Caki2 (cell line): ENCODE measurements around the gene LRRC27. TPM values are rescaled to one million over a fixed set of nuclear protein-coding genes. Genes with fewer than 3 reads are reported as not detected.

Source experiments
- DNase-seq: peaks from one replicate; pipeline ENCODE4 v3.0.0-alpha.2; 2015; ENCODE audit warnings: low read depth
- in situ Hi-C: cut with HindIII; loops from 2 replicates; pipeline ENCODE4 v1.10.0; 2016; ENCODE audit warnings: low sequenced_read_pairs, low pct_unique_long_range_greater_than_20kb, mixed read lengths
- total RNA-seq: library from RNA; depleted of rRNA; stranded (reverse); fragments of >200 nt; shearing (Covaris generic); gene quantifications from 2 replicates; pipeline ENCODE4 v1.2.3, GENCODE V29; 2014; ENCODE audit warnings: low replicate concordance

The LRRC27 gene
- total RNA-seq, 1 experiment from 2014 or later, result 13.6 TPM

DNA sequence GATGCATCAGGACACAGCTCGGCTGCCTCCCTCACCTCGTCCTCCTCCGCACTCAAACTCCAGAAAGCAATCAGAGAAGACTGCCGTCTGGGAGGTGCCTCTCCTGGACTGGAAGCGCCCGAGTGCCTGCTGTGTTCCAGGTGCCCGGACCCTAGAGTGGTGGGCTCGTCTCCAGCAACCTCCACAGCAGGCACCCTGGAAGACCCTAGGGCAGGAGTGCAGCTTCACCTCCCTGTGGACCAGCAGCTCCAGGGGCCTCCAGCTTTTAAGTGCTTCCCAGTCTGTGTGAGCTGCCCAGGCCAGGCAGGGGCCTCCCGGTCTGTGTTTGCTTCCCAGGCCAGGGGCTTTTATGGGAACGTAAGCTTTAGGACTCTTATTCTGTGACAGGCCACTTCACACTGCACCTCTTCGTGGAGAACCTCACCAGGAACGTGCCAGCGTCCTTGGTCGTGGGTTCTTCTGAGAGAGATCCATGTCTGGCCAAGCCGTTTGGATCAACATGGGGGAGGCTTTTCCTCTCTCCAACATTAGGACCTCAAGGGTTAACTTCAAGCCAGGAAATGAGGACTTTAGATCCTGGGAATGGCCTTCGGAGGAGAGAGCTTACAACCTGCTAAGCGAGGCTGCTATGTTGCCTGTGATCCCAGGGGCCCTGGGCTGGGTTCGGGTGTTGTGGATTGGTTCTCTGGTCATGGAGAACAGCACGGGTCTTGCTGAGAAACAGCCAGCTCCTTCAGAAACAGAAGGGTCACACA is 59.1 kb downstream of the LRRC27 start:
- no peak for DNase-seq
- in situ Hi-C loops, result no loop called here

DNA sequence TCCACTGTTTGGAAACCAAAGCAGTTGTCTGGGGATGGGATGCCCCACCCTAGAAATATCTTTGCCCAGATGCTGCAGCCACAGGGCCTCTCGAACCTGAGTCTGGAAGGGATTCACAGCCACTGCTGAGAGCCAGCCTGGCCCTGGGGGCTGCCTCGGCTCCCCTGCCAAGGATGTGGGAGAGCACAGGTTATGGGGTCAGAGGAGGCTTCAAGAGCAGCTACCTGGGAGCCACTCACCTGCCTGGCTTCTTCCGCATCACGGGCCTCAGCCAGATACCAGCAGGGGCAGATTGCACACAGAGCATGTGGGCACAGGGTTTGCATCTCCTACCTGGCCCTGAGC is 59.7 kb downstream of the LRRC27 start:
- in situ Hi-C loops, result no loop called here
- DNase-seq, result no peak

DNA sequence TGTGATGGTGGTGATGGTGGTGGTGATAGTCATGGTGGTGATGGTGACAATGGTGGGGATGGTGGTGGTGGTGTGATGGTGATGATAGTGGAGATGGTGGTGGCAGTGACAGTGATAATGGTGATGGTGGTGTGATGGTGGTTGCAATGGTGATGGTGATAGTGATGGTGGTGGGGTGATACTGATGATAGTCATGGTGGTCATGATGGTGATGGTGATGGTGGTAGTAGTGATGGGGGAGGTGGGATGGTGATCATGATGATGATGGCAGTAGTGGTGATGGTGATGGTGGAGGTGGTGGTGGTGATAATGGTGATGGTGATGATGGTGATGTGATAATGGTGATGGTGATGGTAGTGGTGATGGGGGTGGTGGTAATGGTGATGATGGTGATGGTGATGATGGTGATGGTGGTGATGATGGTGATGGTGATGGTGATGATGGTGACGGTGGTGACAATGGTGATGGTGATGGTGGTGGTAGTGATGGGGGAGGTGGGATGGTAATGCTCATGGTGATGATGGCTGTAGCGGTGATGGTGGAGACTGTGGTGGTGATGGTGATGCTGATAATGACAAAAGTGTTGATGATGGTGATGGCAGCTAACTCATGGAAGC is 60.3 kb downstream of the LRRC27 start:
- in situ Hi-C loops, result no loop called here
- DNase-seq, result no peak

DNA sequence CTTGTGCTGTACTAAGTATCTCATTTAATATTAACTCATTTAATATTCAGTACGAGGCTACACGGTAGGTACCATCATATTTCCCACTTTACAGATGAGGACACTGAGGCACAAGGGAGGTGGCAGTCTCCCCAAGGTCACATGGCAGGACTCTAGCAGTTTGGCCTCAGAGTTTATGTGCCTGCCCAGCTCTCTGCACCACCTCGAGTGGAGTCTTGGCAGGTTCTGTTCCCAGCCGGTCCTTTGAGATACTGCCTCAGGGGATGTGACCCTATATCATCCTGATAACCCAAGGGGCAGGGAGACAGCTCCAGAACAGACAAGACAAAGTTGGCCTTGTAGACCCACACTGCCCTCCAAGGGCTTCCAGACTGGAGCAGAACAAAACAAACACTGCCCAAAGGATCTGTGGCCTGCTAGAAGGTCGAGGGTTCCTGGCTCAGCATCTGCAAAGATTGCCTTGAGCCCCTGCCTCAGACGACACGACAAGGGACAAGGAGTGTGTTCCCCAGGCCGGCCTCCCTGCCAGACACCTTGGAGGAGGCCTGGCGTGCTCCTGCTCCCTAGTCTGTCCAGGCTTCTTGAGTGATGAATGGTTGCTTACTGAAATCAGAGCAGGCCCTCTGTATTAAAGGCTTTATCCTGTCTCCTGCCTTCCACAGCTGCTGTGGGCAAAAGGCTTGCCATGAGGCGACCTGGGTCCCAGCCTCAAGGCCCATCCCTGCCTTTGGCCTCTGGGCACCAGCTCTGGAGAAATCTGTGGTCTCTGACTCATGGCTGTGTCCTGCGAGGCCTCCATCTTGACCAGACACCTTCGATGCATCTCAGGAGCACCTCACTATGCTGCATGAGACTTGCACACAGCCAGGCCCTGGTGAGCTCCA is 61.1 kb downstream of the LRRC27 start:
- in situ Hi-C loops, result no loop called here
- no peak for DNase-seq

DNA sequence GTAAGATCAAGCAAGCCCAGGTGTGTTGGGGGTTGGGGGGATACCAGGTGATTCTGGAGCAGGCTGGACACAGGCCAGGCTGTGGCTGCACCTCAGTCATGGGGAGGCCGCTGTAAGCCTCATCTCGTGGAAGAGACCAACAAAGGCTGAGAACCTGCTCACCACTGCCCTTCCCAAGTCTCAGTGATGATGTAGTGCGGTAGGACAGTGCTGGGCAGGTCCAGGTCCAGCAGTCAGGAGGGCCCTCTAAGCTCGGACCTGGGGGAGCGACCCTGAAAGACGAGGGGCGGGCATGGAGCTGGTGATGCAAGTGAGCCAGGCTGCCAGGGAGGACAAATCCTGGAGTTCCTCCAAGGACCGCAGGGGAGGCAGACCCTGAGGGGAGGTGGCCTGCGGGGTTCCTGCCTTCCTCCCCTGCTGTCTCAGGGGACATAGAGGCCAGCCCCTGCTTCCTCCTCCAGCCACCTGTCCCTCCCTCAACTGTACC is 61.7 kb downstream of the LRRC27 start:
- in situ Hi-C loops, result no loop called here
- no peak for DNase-seq

DNA sequence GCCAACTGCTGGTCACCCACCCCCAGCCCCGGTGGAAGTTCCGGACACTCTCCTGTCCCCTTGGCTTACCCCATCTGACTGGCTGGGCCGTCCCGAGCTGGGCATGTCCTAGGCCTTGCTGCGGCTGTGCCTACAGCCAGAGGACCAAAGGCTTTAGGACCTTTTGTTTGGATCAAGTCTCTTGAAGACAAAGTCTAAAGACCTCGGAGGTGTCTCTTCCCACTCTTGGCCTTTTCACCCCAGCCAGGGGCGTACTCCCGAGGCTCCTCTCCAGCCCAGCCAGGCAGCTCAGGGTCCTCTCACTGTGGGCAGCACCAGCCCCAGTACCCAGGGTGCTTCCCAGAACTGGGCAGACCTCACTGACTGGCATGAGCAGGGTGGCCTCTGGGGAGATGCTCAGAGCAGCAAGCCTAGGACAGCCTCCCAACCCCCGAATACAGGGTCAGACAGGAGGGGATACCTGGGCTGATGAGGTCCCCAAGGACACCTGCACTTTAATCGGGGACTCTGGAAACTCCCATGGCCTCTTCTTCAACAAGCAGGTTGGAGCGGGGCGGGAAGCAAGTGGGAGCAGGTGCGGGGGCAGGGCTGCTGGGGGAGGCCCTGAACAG is 62.3 kb downstream of the LRRC27 start:
- DNase-seq, result no peak
- in situ Hi-C loops, result no loop called here

DNA sequence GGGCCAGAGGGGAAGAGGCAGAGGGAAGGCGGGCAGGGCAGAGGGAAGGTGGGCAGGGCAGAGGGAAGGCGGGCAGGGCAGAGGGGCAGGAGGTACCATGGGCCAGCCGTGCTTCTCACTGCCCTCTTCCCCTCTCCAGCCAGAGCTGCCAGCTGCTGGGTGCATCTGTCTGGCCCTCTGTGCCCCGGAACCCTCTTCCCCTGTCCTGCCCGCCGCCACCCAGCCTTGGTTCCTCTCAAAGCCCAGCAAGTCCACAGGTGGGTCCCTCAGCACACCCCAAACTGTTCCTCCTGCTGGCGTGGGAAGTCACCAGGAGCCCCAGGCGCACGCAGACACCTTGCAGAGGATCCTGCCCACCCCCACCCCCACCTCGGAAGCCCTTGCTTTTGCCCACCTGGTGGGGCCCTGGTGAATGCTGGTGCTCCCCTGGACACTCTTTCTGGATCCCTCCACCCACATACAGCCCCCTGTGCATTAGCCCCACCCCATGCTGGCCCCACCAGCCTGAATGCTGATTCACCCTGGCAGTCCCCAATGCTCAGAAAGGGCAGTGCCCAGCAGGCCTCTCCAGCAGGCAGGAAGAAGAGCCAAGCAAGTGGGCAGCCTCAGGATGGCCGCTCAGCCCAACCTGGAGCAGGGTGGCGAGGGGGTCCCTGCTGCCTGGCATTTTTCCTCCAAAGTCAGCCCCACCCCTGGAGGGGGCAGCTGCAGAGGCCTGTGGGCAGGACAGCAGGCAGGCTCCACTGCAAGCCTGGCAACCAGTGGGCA is 63.1 kb downstream of the LRRC27 start:
- in situ Hi-C loops, result no loop called here
- DNase-seq, result no peak

DNA sequence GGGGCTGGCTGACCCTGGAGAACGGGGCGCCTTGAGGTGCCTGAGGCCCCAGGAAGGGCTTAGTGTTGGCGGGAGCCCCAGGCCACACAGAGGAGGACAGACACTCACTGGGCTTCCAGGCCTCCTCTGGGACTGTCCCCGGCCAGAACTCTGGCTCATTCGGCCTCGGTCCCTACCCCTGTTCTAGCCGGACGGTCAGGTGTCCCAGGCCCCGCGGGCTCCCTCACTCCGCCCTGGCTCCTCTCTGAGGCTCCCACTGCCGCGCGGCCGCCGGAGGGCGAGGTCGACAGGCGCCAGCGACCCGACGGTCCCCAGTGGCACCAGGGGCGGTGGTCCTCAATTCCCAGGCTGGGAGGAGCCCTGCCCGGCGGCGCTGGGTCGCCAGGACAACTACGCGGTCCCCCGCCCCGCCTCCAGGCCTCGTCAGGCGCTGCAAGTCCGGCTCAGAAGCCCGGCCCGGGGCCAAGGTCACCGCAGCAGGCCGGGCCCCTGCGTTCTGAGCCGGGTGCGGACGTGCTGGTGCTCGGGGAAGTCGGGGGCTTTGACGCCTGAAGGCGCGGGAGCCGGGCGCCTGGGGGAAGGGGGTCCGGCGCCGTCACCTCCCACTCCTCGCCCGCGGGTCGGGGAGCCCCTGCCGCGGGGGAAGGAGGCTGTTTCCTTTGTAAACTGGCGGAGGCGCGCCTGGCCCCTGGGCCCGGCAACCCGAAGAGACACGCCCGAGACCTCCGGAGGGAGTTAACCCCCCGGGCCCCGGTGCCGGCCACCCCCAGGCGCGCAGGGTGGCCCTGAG is 63.9 kb downstream of the LRRC27 start:
- no peak for DNase-seq
- in situ Hi-C loops, result no loop called here

DNA sequence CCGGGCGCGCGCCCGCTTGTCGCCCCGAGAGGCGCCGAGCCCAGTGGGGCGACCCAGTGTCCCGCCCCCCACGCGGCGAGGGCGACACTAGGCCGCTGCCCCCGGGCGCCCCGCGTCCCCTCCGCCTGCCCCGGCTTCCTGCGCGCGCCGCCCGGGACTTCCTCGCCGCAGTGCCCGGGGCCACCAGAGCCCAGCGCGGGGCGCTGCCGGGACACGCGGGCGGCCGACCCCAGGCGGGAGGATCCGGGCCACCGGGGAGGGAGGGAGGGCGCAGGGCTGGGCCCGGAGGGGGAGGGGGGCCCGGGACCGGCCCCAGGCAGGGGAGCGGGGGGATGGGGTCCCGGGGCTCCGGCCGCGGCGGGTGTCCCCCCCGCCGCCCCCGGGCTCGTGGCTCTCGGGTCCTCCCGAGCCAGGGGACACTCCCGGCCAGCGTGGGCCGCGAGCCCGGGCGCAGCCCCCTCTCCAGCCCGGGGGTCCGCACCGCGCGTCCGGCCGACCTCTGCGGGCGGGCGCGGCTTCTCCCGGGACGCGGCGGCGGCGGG is 64.6 kb downstream of the LRRC27 start:
- DNase-seq, result no peak
- in situ Hi-C loops, result no loop called here

DNA sequence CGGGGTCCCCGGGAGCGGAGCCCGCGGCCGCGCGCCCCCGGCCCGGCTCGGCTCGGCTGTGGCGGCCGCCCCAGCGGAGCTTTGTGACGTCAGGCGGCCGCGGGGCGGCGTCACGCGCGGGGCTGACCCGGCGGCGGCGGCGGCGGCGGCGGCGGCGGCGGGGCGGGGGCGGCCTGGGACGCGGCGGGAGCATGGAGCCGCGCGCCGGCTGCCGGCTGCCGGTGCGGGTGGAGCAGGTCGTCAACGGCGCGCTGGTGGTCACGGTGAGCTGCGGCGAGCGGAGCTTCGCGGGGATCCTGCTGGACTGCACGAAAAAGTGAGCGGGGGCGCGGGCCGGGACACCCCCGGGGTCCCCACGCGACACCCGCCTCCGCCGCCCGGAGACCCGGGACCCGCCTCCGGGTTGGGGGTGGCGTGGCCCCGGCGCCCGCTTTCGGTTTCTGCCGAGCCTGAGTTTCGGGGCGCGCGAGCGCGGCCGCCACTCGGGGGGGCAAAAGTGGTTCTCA is 65.1 kb downstream of the LRRC27 start, which contains the start of gene PWWP2B:
Gene PWWP2B (plus strand): TSS at position 165 of the 506 bp plus-strand sequence. CDS start 27 bp downstream, at position 192.
- DNase-seq, result no peak
- in situ Hi-C loops, result no loop called here

DNA sequence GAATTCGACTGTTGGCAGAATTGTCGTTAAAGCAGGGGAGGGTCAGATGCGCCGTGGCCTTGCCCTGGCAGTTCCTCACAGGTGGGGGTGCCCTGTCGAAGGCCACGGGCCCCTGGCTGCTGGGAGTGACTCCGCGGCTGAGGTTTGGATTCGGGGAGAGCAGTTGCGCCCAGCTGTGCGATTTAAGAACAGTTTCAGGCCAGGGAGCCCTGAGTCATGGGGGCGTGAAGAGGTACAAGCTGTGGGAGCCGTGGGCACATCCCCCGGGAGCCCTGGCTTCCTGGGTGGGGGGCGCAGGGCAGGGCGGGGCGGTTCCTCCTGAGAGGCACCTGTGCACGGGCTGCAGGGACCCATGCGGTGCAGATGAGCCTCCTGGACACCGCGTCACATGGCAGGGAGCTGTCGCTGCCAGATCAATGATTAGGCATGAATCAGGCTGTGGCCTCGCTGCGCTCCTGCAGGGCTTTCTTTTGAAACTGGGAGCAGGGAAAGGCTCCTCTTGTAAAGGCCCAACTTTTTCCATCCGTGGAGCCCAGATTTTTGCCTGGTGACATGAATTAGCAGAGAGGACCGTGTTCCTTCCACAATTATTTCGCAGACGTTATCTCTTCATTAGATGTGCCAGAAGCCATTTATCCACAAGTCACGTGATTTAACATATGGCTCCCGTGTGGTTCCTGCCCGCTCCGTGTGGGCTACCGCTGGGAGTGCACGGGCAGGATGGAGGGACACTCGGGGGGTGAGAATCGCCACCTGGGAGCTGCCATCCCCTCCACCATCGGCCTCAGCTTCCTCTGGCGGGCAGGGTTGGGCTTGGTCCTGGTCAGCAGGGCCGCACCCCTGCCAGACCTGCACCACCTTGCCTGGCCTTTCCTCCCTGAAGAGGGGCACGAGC is 65.9 kb downstream of the LRRC27 start:
- in situ Hi-C loops, result no loop called here

DNA sequence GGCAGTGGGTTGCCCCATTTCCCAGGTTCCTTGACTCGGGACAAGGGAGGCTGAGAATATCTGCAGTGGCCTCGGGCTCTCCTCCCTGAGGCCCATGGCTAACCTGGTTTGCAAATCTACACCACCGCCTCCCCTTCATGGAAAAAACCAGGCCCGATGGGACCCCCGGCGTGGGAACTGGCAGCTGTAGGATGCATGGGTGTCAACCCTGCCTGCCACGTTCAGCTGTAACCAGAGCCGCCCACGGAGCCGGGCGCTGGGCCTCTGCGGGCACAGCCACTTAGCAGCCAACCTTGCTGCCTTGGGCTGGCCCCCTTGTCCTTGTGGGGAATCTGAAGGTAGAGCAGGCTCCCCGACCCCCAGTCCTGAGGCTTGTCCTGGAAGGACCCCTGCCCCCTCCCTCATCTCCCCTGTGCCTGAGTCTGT is 66.6 kb downstream of the LRRC27 start:
- in situ Hi-C loops, result no loop called here

More for the DNA sequence above, 65.9 kb downstream of the LRRC27 start:
- DNase-seq, result peak; percentile 30

DNA sequence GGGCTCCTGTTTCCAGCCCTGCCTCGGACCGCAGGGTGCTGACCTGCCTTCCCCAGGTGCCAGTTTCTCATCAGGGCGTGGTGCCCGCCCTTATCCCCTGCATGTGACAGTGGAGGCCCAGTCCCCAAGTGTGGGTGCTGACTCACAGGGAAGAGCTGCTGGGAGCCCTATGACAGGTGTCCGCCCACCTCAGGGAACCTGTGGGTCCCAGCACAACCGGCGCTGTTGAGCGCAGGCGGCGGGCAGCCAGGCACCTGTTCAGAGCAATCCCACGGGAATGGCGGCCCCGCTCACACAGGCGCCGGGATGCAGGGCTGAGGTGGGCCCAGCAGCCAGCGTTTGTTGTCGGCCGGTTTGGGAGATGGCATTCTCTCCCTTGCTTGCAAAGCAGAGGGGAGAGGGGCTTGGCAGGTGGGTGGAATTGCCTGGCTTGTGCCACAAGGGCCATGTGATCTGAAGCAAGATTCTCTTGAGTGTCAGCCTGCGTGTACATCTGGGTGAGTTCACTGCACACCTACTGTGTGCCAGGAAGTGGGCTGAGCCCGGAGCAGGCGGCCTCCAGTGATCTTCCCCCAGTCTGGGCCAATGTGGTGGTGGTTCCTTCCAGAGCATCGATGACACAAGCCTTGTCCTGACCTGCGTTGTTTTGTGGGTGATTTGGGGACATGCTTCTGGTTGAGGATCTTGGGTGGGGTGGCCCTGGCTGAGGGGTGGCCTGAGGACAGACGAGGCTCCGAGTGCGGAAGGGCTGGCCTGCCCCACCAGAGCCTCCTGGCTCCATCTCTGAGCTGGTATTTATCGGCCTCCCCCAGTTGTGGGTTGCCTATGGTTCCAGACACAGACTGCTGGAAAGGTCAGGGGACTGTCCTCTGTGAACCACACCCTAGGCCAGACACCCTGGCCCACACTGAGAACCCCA is 67.4 kb downstream of the LRRC27 start:
- in situ Hi-C loops, result no loop called here
- no peak for DNase-seq

More for the DNA sequence above, 66.6 kb downstream of the LRRC27 start:
- DNase-seq, result no peak

DNA sequence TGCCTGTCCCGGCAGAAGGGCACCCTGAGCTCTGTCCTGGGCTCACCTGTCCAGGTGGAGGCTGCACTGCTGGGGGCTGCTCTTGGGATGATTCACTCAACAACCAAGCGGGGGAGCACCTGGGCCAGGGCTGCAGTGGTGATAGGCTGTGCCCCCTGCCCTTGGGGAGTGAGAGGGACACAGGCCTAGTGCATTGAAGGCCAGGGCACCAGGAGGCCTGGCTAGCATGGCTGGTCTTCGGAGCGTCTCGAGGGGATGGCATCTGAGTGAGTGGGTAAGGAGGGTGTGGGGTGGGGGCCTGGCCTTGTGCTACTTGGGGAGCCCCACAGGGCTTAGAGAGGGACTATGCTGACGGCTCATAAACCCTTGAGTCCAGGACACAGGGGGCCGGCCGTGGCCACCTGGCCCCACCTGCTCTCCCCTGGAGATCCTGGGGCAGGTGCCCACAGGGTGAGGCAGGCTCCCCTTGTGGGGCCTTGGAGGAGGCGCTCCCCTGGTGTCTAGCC is 68.1 kb downstream of the LRRC27 start:
- in situ Hi-C loops, result no loop called here
- no peak for DNase-seq
